ENCODE measurements around the gene NEO1.

NEO1 gene

DNA sequence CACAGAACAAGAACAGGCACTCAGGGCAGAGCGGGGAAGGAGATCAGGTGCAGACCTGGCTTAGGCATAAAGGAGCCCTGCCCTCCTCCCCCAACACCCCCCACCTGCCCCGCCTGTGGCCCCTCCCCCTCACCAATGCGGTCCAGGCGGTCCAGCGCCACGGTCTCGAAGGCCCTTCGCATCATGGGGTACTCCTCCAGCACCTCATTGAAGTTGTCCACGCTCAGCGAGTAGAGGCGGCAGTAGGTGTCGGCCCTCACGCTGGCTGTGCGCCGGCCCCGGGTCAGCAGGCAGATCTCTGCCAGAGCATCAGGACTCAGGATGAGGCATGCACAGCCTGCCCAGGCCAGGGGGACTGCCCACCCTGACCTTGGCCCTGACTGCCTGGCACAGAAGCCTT is 271.7 kb downstream of the NEO1 start:
- DNase-seq (ENCODE audit: insufficient read length, low spot score) (no peak), FAIRE-seq (no peak)
- TF ChIP-seq POLR2A (IDR thresholded peaks at IDR 0.05; ENCODE audit: low read depth, low read length) (no peak), PAX5 (IDR thresholded peaks at IDR 0.05; ENCODE audit: insufficient read depth, low read length, severe bottlenecking) (no peak), TAF1 (IDR thresholded peaks at IDR 0.05; ENCODE audit: low read depth, low read length) (no peak), POLR2AphosphoS5 (IDR thresholded peaks at IDR 0.05; ENCODE audit: low read depth, low read length) (no peak), SPI1 (IDR thresholded peaks at IDR 0.05; ENCODE audit: low read depth, low read length) (no peak), POU2F2 (IDR thresholded peaks at IDR 0.05; ENCODE audit: low read depth, low read length) (no peak)

DNA sequence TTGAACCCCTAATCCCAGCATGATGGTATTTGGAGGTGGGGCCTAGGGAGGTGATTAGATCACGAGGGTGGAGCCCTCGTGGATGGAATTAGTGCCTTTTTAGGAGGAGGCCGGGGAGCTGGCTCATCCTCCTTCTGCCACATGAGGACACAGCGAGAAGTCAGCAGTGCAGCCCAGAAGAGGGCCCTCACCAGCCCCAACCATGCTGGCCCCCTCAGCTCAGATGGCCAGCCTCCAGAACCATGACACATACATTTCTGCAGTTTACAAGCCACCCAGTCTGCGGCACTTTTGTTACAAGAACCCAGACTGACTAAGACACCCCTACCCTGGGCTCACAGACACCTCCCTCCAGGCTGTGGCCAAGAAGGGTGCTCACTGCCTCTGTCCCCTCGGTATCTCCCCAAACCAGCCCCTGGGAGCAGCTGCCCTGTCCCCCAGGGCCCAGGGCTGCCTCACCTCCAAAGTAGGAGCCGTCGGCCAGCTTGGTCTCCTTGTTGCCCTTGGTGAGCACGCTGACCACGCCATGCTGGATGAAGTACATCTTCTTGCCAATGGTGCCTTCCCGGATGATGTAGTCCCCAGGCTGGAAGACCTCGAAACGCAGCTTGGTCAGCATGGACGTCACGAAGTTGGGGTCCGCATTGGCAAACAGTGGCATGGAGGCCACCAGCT is 272.4 kb downstream of the NEO1 start:
- FAIRE-seq = no peak
- TF ChIP-seq POLR2A (IDR thresholded peaks at IDR 0.05; ENCODE audit: low read depth, low read length) (no peak), SPI1 (IDR thresholded peaks at IDR 0.05; ENCODE audit: low read depth, low read length) (no peak), POLR2AphosphoS5 (IDR thresholded peaks at IDR 0.05; ENCODE audit: low read depth, low read length) (no peak), TAF1 (IDR thresholded peaks at IDR 0.05; ENCODE audit: low read depth, low read length) (no peak)
- no peak for DNase-seq (ENCODE audit: insufficient read length, low spot score)

DNA sequence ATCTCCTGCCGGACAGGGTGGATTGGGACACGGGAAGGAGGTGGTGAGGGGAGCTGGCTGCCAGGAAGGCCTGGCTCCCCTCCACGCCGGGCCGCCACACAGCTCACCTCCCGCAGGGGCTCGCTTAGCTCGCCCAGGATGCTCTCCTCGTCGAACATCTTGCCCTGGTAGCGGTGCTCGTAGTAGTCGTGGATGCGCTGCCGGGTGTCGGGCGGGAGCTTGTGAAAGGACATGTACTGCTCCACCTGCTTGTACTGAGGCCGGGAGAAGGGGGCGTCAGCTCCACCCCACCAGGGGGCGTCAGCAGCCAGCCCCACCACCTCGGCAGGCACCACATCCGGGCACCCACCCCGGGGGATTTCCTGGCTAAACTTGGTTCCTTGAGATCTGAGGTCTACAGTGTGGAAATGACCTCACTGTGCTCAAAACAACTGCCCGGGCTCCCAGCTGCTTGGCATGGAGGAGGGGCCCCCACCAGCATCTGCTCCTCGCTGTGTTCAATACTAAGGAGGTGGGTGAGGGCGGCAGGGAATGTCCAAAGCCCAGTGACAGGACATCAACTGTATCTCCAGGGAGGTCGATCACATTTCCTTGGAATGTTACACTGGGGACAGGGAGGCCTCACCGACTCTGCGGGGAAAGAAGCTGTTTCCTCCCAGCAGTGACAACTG is 273.1 kb downstream of the NEO1 start:
- DNase-seq (ENCODE audit: insufficient read length, low spot score) (no peak), FAIRE-seq (no peak)
- no peak for TF ChIP-seq POLR2A (IDR thresholded peaks at IDR 0.05; ENCODE audit: low read depth, low read length)
- no peak for TF ChIP-seq SPI1 (IDR thresholded peaks at IDR 0.05; ENCODE audit: low read depth, low read length)
- no peak for TF ChIP-seq POU2F2 (IDR thresholded peaks at IDR 0.05; ENCODE audit: low read depth, low read length)
- no peak for TF ChIP-seq POLR2AphosphoS5 (IDR thresholded peaks at IDR 0.05; ENCODE audit: low read depth, low read length)
- TF ChIP-seq TAF1 (IDR thresholded peaks at IDR 0.05; ENCODE audit: low read depth, low read length) = no peak
- TF ChIP-seq PAX5 (IDR thresholded peaks at IDR 0.05; ENCODE audit: insufficient read depth, low read length, severe bottlenecking) = no peak

DNA sequence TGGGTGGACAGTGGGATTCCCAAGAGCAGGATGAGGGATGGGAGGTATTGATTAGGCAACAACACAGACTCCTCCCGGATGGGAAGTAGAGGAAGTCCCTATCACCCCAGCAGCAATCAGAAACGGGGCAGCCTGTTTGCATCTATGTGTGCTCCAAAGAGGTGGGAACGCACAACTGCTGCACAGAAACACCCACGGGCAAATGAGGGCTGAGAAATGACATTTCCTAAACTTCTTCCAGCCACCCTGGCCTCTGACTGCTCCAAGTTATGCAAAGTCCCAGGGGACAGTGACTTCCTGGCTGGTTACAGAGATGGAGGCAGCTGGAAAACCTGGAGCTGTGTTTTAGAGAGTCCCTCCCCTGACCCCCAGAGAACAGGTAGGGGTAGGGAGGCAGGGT is 273.9 kb downstream of the NEO1 start:
- no peak for DNase-seq (ENCODE audit: insufficient read length, low spot score)
- no peak for FAIRE-seq
- TF ChIP-seq SPI1 (IDR thresholded peaks at IDR 0.05; ENCODE audit: low read depth, low read length) (no peak), POLR2A (IDR thresholded peaks at IDR 0.05; ENCODE audit: low read depth, low read length) (no peak), PAX5 (IDR thresholded peaks at IDR 0.05; ENCODE audit: insufficient read depth, low read length, severe bottlenecking) (no peak), TAF1 (IDR thresholded peaks at IDR 0.05; ENCODE audit: low read depth, low read length) (no peak), POLR2AphosphoS5 (IDR thresholded peaks at IDR 0.05; ENCODE audit: low read depth, low read length) (no peak), POU2F2 (IDR thresholded peaks at IDR 0.05; ENCODE audit: low read depth, low read length) (no peak)

GRCh38 chr15:73328149-73328820 is 276.0 kb downstream of the NEO1 start:
- TF ChIP-seq PAX5 (IDR thresholded peaks at IDR 0.05; ENCODE audit: insufficient read depth, low read length, severe bottlenecking) = no peak
- TF ChIP-seq SPI1 (IDR thresholded peaks at IDR 0.05; ENCODE audit: low read depth, low read length) = no peak
- no peak for TF ChIP-seq POLR2AphosphoS5 (IDR thresholded peaks at IDR 0.05; ENCODE audit: low read depth, low read length)
- TF ChIP-seq POLR2A (IDR thresholded peaks at IDR 0.05; ENCODE audit: low read depth, low read length) = no peak
- no peak for TF ChIP-seq TAF1 (IDR thresholded peaks at IDR 0.05; ENCODE audit: low read depth, low read length)
- no peak for TF ChIP-seq POU2F2 (IDR thresholded peaks at IDR 0.05; ENCODE audit: low read depth, low read length)
- no peak for DNase-seq (ENCODE audit: insufficient read length, low spot score)
- no peak for FAIRE-seq

DNA sequence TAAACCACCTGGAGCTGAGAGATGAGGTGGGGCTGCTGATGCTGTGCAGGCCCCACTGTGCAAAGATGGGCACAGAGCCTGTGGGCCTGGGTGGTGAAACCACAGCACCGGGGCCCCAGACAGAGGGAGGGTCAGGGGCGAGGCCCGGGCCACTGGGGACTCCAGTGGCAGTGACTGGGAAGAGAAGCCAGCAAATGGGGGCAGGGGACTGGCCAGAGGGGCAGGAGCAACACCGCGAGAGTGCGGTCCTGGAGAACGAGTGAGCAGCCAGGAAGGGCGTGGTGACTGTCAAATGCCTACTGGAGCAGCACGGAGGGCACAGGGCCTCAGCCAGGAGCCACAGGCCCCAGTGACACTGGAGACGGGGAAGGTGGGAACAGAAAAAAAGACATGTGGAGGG is 276.7 kb downstream of the NEO1 start:
- TF ChIP-seq PAX5 (IDR thresholded peaks at IDR 0.05; ENCODE audit: insufficient read depth, low read length, severe bottlenecking) (no peak), POLR2AphosphoS5 (IDR thresholded peaks at IDR 0.05; ENCODE audit: low read depth, low read length) (no peak), POLR2A (IDR thresholded peaks at IDR 0.05; ENCODE audit: low read depth, low read length) (no peak), TAF1 (IDR thresholded peaks at IDR 0.05; ENCODE audit: low read depth, low read length) (no peak), SPI1 (IDR thresholded peaks at IDR 0.05; ENCODE audit: low read depth, low read length) (no peak), POU2F2 (IDR thresholded peaks at IDR 0.05; ENCODE audit: low read depth, low read length) (no peak)
- FAIRE-seq = no peak
- DNase-seq (ENCODE audit: insufficient read length, low spot score) = no peak

DNA sequence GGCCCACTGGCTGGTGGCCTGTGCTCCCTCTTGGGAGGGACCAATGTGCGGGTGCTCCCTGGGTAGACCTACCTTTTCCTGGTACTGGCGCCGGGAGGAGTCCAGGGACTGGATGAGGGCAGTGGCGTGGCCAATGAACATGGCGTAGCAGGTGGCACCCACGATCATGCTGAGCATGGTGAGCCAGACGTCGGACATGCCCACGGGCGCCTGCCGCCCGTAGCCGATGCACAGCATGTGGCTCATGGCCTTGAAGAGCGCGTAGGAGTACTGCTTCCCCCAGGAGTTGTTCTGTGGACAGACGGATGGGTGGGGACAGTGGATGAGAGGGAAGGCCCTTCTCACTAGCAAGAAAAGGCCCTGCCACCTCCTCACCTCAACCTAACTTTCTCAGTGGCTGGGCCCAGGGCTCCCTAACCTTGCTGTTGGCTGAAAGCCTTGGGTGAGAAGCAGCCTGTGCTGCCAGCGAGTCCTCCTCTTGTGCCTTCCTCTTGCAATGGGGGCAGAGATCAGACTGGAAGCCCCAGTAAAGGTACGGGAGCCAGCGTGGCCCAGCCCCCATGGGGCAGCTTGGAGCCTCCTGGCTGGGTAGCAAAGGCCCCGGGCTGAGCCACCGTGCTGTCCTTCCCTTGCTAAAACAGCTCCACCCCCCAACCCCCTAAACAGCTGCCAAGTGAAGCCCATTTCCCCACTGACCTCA is 277.4 kb downstream of the NEO1 start:
- TF ChIP-seq POU2F2 (IDR thresholded peaks at IDR 0.05; ENCODE audit: low read depth, low read length) (no peak), TAF1 (IDR thresholded peaks at IDR 0.05; ENCODE audit: low read depth, low read length) (no peak), POLR2AphosphoS5 (IDR thresholded peaks at IDR 0.05; ENCODE audit: low read depth, low read length) (no peak), PAX5 (IDR thresholded peaks at IDR 0.05; ENCODE audit: insufficient read depth, low read length, severe bottlenecking) (no peak), SPI1 (IDR thresholded peaks at IDR 0.05; ENCODE audit: low read depth, low read length) (no peak), POLR2A (IDR thresholded peaks at IDR 0.05; ENCODE audit: low read depth, low read length) (no peak)
- FAIRE-seq = no peak
- DNase-seq (ENCODE audit: insufficient read length, low spot score) = no peak

DNA sequence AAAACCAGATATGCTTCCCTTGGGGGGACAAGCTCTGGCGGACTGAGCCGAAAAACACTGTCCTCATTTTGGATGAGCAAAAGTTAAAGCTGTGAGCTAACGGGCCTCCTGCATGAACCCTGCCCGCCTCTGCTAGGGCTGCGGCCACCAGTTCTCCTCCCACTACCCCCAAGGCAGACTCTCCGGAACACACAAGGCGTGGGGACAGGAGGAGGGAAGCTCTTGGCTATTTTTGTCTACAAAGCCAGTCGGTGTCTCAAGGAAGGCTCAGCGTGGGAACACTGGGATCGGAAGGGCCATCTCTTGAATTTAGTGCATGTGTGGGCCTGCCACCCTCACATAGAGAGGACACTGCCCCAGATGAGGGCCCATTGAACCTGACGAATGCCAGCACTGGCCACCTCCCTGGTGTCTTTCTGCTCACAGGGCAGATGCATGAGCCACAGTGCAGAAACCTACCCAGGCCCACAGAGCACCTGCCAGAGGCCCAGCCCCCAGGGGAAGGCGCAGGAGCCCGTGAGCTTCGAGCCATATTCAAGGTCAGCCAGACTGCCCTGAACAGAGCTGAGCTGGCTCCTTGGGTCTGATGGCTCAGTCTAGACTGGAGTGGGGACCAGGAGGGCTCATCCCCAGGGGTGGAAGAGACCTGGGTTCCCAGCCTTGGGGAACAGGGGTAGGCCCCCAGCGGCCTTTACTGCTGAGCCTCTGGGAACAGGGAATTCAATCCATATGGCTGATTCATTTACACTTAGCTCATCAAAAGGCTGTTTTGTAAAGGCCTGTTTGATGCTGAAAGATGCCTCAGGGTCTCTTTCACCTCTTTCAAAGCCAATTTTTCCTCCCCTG is 278.2 kb downstream of the NEO1 start:
- TF ChIP-seq POLR2A (IDR thresholded peaks at IDR 0.05; ENCODE audit: low read depth, low read length) = no peak
- TF ChIP-seq POU2F2 (IDR thresholded peaks at IDR 0.05; ENCODE audit: low read depth, low read length) = no peak
- TF ChIP-seq TAF1 (IDR thresholded peaks at IDR 0.05; ENCODE audit: low read depth, low read length) = no peak
- no peak for TF ChIP-seq SPI1 (IDR thresholded peaks at IDR 0.05; ENCODE audit: low read depth, low read length)
- no peak for TF ChIP-seq PAX5 (IDR thresholded peaks at IDR 0.05; ENCODE audit: insufficient read depth, low read length, severe bottlenecking)
- TF ChIP-seq POLR2AphosphoS5 (IDR thresholded peaks at IDR 0.05; ENCODE audit: low read depth, low read length) = no peak
- no peak for FAIRE-seq

More for the DNA sequence above, 278.2 kb downstream of the NEO1 start:
- DNase-seq (ENCODE audit: insufficient read length, low spot score) = no peak
